Activated CD8-positive, alpha-beta T cell treated with anti-CD3 and anti-CD28 coated beads for 36 hours (primary cell): Measurements from ENCODE around the gene CASQ1. TPM values are rescaled to one million over a fixed set of nuclear protein-coding genes. Genes with fewer than 3 reads are reported as not detected.

ENCODE experiments used
- ATAC-seq: fragments of 200-7000 bp; cut with Tn5 transposase; one replicate; pipeline ENCODE4 v1.10.0; 2021; ENCODE audit warnings: mild to moderate bottlenecking, moderate library complexity
- CTCF ChIA-PET: fragments of 350-600 bp; sonication (Branson Sonifier 250); formaldehyde crosslinking; loops from one replicate; lab custom pipeline; 2021; ENCODE audit warnings: antibody characterized with exemption; lab: Charles Lee
- POLR2A ChIA-PET: fragments of 350-600 bp; sonication (Branson Sonifier 250); formaldehyde crosslinking; loops from one replicate; lab custom pipeline; 2021; ENCODE audit warnings: antibody characterized with exemption; lab: Charles Lee
- DNase-seq: peaks from one replicate; pipeline ENCODE4 v3.0.0-alpha.2; 2020
- H3K27ac Mint-ChIP-seq: one replicate; pipeline ENCODE4 v1.8.0; 2021; ENCODE audit warnings: mild to moderate bottlenecking, mixed read lengths
- H3K27me3 Mint-ChIP-seq: one replicate; pipeline ENCODE4 v1.8.0; 2021; ENCODE audit warnings: mixed read lengths
- H3K36me3 Mint-ChIP-seq: one replicate; pipeline ENCODE4 v1.8.0; 2021; ENCODE audit warnings: low read depth, mixed read lengths
- H3K4me1 Mint-ChIP-seq: one replicate; pipeline ENCODE4 v1.8.0; 2021; ENCODE audit warnings: low read depth, mixed read lengths
- H3K4me3 Mint-ChIP-seq: one replicate; pipeline ENCODE4 v1.8.0; 2021; ENCODE audit warnings: mild to moderate bottlenecking, moderate library complexity, mixed read lengths
- H3K9me3 Mint-ChIP-seq: one replicate; pipeline ENCODE4 v1.8.0; 2021; ENCODE audit warnings: mixed read lengths
- intact Hi-C: fragments of 100-400 bp; cut with micrococcal nuclease; formaldehyde crosslinking; loops from one replicate; pipeline ENCODE4 v1.10.0; 2022
- total RNA-seq, 2 experiments: library from RNA; stranded (reverse); gene quantifications; one replicate each; pipeline ENCODE4 v1.2.3, GENCODE V29; 2021
- TF ChIP-seq, protein P1 (sequence below): fragments of 200-600 bp; IDR thresholded peaks from one replicate; pipeline ENCODE4 v1.8.0; 2022; ENCODE audit warnings: antibody characterized with exemption, mild to moderate bottlenecking

The CASQ1 gene
- not detected for total RNA-seq

GRCh38 chr1:160189649-160190625 lies at the start of gene CASQ1:
CASQ1 (plus strand) TSS chr1:160190575; CDS start chr1:160190752, 177 bp downstream.
- POLR2A ChIA-PET: interaction anchor here (0.9 kb wide), 1 partner anchor 103 kb away, joined by 3 read pairs; no protein-coding TSS in a partner anchor

GRCh38 chr1:160143695-160144094 lies 46.7 kb upstream of the CASQ1 start:
- no peak overlapping the region for H3K4me3 Mint-ChIP-seq
- H3K4me1 Mint-ChIP-seq: no peaks in the 10 kb centered on the region
- TF ChIP-seq, protein P1, sequence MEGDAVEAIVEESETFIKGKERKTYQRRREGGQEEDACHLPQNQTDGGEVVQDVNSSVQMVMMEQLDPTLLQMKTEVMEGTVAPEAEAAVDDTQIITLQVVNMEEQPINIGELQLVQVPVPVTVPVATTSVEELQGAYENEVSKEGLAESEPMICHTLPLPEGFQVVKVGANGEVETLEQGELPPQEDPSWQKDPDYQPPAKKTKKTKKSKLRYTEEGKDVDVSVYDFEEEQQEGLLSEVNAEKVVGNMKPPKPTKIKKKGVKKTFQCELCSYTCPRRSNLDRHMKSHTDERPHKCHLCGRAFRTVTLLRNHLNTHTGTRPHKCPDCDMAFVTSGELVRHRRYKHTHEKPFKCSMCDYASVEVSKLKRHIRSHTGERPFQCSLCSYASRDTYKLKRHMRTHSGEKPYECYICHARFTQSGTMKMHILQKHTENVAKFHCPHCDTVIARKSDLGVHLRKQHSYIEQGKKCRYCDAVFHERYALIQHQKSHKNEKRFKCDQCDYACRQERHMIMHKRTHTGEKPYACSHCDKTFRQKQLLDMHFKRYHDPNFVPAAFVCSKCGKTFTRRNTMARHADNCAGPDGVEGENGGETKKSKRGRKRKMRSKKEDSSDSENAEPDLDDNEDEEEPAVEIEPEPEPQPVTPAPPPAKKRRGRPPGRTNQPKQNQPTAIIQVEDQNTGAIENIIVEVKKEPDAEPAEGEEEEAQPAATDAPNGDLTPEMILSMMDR: no peak
- H3K36me3 Mint-ChIP-seq: no peaks in the 10 kb centered on the region
- DNase-seq (no peak), ATAC-seq (no peak)
- no peaks in the 10 kb centered on the region for H3K9me3 Mint-ChIP-seq
- CTCF ChIA-PET: no interaction called here
- POLR2A ChIA-PET: no interaction called here
- intact Hi-C loops: no loop called here
- no peak overlapping the region for H3K27ac Mint-ChIP-seq
- peaks cover 9% of the 10 kb centered on the region for H3K27me3 Mint-ChIP-seq

More at GRCh38 chr1:160189649-160190625, at the start of gene CASQ1:
- ATAC-seq (no peak), DNase-seq (no peak)
- peaks cover 2% of the 10 kb centered on the region for H3K27me3 Mint-ChIP-seq
- no peaks in the 10 kb centered on the region for H3K9me3 Mint-ChIP-seq
- CTCF ChIA-PET: interaction anchor here (0.9 to 5.3 kb wide), 8 partner anchors 11 to 186 kb away, joined by 3 to 102 read pairs (median 14); no protein-coding TSS in a partner anchor
- H3K4me1 Mint-ChIP-seq: no peaks in the 10 kb centered on the region
- no peak within 1 kb of the TSS for H3K4me3 Mint-ChIP-seq
- no peaks in the 10 kb centered on the region for H3K36me3 Mint-ChIP-seq
- no peak within 1 kb of the TSS for H3K27ac Mint-ChIP-seq
- intact Hi-C loops: loop anchor here (10.0 kb wide), 1 partner anchor 185 kb away; no protein-coding TSS in a partner anchor
- TF ChIP-seq, protein P1: no peak

DNA sequence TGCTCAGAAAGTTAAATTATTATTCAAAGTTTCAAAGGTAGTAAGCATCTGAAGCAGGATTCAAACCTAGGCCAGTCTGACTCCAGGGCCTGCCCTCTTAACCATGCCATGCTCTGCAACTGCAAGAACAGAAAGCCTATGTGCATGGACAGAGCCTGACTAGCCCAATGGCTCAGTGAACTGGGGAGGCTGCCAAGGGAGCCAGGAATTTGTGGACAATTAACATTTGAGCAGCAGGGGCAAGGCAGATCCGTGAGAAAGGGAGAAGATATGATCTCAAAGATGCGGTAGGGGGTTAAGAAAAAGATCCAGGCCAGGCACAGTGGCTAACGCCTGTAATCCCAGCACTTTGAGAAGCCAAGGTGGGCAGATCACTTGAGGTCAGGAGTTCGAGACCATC lies 45.5 kb upstream of the CASQ1 start:
- H3K9me3 Mint-ChIP-seq: no peaks in the 10 kb centered on the region

DNA sequence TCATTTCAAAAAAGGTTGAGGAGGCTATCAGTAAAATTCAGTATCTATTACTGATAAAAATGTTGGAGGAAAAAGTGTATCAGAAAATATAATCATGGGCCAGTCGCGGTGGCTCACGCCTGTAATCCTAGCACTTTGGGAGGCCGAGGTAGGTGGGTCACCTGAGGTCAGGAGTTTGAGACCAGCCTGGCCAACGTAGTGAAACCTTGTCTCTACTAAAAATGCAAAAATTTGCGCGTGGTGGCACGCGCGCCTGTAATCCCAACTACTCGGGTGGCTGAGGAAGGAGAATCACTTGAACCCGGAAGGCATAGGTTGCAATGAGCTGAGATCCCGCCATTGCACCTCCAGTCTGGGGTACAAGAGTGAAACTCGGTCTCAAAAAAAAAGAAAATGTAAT lies 44.3 kb upstream of the CASQ1 start:
- POLR2A ChIA-PET: no interaction called here
- TF ChIP-seq, protein P1: no peak
- H3K9me3 Mint-ChIP-seq: no peaks in the 10 kb centered on the region
- CTCF ChIA-PET: no interaction called here
- no peaks in the 10 kb centered on the region for H3K4me1 Mint-ChIP-seq
- H3K27me3 Mint-ChIP-seq: peaks cover 8% of the 10 kb centered on the region
- H3K4me3 Mint-ChIP-seq: no peak overlapping the region
- intact Hi-C loops: no loop called here
- DNase-seq (no peak), ATAC-seq (no peak)
- H3K36me3 Mint-ChIP-seq: no peaks in the 10 kb centered on the region
- H3K27ac Mint-ChIP-seq: no peak overlapping the region

More for the DNA sequence above, 45.5 kb upstream of the CASQ1 start:
- Mint-ChIP-seq H3K4me3 (no peak overlapping the region), H3K27ac (no peak overlapping the region), H3K4me1 (no peaks in the 10 kb centered on the region), H3K27me3 (peaks cover 9% of the 10 kb centered on the region), H3K36me3 (no peaks in the 10 kb centered on the region)
- no peak for DNase-seq
- TF ChIP-seq, protein P1: no peak
- ChIA-PET POLR2A (no interaction called here), CTCF (no interaction called here)
- ATAC-seq: no peak
- intact Hi-C loops: no loop called here

DNA sequence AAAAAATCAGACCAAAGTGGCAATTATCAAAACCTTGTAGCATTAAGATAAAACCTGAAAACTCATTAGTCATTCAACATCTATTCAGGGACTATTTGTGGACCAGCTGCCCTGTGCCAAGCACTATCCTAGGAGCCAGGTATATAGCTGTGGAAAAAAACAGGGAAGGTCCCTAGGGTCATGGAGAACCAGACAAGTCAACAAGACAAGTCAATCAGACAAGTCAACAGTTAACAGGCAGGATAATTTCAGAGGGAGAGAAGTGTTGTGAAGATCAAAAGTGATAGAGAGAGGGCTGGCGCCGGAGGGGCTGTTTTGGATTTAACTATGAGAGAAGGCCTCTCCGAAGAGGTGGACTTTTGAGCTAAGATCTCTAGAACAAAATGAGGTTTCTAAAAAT lies 42.3 kb upstream of the CASQ1 start:
- POLR2A ChIA-PET: no interaction called here
- Mint-ChIP-seq H3K27me3 (peaks cover 4% of the 10 kb centered on the region), H3K9me3 (no peaks in the 10 kb centered on the region), H3K4me1 (no peaks in the 10 kb centered on the region), H3K27ac (no peak overlapping the region), H3K4me3 (no peak overlapping the region), H3K36me3 (no peaks in the 10 kb centered on the region)
- DNase-seq (no peak), ATAC-seq (no peak)
- TF ChIP-seq, protein P1: no peak
- intact Hi-C loops: no loop called here
- CTCF ChIA-PET: interaction anchor here (1.3 to 2.0 kb wide), 6 partner anchors 38 to 143 kb away, joined by 3 to 5 read pairs (median 4); no protein-coding TSS in a partner anchor
